ENCODE results near the gene FRMD4B. TPM values are rescaled to one million over a fixed set of nuclear protein-coding genes. Genes with fewer than 3 reads are reported as not detected.

The FRMD4B gene
- total and polyA plus RNA-seq, 2 experiments from 2014 or later: 6.4 to 12.8 TPM

DNA sequence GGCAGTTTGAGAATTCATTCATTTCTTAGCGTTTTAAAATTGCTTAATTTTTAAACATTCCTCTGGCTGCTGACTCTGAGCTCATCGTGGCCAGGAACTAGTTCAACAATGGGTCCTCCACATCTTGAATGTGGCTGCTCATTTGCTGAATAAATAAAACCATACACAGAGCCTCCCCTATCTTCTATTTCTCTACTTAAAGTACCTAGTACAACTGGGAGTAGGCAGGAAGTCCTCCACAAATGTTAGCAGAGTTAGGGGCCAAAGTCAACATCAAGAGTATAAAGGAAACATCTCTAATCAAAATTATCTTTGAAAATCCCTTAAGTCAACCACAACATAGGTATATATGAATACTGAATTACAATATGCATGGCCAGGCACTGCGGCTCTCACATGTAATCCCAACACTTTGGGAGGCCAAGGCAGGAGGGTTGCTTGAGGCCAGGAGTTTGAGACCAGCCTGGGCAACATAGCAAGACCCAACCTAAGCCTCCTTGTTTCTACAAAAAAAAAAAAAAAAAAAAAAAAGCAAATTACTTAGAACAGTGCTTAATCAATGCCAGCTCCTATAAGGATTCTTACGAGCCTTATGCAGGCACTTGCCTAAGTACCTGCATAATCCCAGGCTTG is 206.0 kb downstream of the FRMD4B start (continued):
- TF ChIP-seq EZH2phosphoT487 (IDR thresholded peaks at IDR 0.05; ENCODE audit: unreplicated experiment) (no peak), NANOG (IDR thresholded peaks at IDR 0.05; ENCODE audit: borderline replicate concordance) (no peak), POLR2AphosphoS5 (IDR thresholded peaks at IDR 0.05; ENCODE audit: low read depth) (no peak), JUNB (IDR thresholded peaks at IDR 0.05; ENCODE audit: unreplicated experiment) (no peak), ZNF114 (CRISPR knock-in tag; IDR thresholded peaks at IDR 0.05) (no peak), CREB1 (CRISPR knock-in tag; IDR thresholded peaks at IDR 0.05; ENCODE audit: low read depth) (no peak)
- TF ChIP-seq, protein P1, sequence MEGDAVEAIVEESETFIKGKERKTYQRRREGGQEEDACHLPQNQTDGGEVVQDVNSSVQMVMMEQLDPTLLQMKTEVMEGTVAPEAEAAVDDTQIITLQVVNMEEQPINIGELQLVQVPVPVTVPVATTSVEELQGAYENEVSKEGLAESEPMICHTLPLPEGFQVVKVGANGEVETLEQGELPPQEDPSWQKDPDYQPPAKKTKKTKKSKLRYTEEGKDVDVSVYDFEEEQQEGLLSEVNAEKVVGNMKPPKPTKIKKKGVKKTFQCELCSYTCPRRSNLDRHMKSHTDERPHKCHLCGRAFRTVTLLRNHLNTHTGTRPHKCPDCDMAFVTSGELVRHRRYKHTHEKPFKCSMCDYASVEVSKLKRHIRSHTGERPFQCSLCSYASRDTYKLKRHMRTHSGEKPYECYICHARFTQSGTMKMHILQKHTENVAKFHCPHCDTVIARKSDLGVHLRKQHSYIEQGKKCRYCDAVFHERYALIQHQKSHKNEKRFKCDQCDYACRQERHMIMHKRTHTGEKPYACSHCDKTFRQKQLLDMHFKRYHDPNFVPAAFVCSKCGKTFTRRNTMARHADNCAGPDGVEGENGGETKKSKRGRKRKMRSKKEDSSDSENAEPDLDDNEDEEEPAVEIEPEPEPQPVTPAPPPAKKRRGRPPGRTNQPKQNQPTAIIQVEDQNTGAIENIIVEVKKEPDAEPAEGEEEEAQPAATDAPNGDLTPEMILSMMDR (conservative IDR thresholded peaks at IDR 0.05; ENCODE audit: low read depth in 2 of 2): no peak
- TF ChIP-seq, protein P2, sequence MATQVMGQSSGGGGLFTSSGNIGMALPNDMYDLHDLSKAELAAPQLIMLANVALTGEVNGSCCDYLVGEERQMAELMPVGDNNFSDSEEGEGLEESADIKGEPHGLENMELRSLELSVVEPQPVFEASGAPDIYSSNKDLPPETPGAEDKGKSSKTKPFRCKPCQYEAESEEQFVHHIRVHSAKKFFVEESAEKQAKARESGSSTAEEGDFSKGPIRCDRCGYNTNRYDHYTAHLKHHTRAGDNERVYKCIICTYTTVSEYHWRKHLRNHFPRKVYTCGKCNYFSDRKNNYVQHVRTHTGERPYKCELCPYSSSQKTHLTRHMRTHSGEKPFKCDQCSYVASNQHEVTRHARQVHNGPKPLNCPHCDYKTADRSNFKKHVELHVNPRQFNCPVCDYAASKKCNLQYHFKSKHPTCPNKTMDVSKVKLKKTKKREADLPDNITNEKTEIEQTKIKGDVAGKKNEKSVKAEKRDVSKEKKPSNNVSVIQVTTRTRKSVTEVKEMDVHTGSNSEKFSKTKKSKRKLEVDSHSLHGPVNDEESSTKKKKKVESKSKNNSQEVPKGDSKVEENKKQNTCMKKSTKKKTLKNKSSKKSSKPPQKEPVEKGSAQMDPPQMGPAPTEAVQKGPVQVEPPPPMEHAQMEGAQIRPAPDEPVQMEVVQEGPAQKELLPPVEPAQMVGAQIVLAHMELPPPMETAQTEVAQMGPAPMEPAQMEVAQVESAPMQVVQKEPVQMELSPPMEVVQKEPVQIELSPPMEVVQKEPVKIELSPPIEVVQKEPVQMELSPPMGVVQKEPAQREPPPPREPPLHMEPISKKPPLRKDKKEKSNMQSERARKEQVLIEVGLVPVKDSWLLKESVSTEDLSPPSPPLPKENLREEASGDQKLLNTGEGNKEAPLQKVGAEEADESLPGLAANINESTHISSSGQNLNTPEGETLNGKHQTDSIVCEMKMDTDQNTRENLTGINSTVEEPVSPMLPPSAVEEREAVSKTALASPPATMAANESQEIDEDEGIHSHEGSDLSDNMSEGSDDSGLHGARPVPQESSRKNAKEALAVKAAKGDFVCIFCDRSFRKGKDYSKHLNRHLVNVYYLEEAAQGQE (IDR thresholded peaks at IDR 0.05; ENCODE audit: unreplicated experiment): no peak

DNA sequence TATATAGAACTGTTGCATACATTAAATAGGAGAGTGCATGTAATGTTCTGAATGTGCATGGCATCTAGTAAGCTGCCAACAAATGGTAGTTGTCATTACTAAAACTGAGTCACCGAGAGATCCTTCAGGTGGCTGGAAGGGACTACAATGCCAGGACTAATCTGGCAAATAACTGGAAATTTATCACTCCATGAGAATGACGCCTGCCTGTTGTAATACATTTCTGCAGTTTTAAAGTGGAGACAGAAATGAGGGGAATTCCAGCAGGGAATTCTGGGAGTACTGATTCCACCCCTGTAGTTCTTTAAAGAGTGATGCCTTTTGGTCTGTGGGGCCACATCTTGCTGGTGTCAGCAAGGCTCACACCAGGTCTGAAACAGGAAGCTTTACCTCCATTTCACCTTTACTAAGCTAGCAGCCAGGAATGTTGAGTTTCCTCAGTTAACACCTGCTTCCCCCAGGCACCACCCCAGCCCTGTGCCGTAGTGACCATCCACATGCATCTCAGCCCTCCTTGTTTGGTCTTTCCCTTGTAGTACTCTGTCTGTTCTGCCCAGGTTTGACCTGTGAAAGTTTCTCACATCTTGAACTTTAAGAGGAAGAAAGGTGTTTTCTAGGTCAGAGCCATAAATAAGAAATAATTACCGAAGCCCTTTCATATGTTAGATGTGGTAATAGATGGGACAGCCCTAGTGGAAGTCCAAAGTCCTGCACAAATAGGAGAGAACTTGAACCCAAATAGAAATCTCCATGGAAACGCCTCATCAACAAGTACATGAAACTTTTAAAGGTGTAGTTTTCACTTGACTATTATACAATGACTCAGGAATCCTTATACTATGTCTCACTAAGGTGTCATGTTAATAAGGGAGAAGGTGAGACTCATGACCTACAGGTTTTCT is 206.8 kb downstream of the FRMD4B start:
- Mint-ChIP-seq H3K27me3 (ENCODE audit: insufficient read depth, low read depth, poor library complexity) (peaks cover 8% of the 10 kb centered on the region), H3K4me1 (peaks cover 18% of the 10 kb centered on the region), H3K27ac (no peak overlapping the region), H3K9me3 (no peaks in the 10 kb centered on the region), H3K36me3 (ENCODE audit: low read depth) (peaks cover 22% of the 10 kb centered on the region; the same call in 2 of the 3 replicates), H3K4me3 (no peak overlapping the region)
- H3K27ac ChIP-seq (ENCODE audit: low read depth): no peak overlapping the region
- no peaks in the 10 kb centered on the region for H4K20me1 ChIP-seq (replicated peaks; ENCODE audit: insufficient read depth)
- peaks cover 18% of the 10 kb centered on the region; the same call in 1 of the 2 replicates for H3K4me1 ChIP-seq (ENCODE audit: insufficient read depth)
- ATAC-seq: no peak
- H3K4me2 ChIP-seq: no peak overlapping the region
- no peaks in the 10 kb centered on the region for H3K36me3 ChIP-seq (ENCODE audit: insufficient read depth)
- H3K79me2 ChIP-seq (replicated peaks; ENCODE audit: insufficient read depth): no peaks in the 10 kb centered on the region
- DNase-seq (ENCODE audit: low spot score): no peak
- no peaks in the 10 kb centered on the region for H3K27me3 ChIP-seq (ENCODE audit: insufficient read depth)
- H3K4me3 ChIP-seq: no peak overlapping the region
- H3K9me2 ChIP-seq (ENCODE audit: insufficient read depth): no peaks in the 10 kb centered on the region
- no peak overlapping the region for H2AFZ ChIP-seq
- no peaks in the 10 kb centered on the region for H3F3A ChIP-seq (replicated peaks; ENCODE audit: low read depth)
- TF ChIP-seq JUNB (IDR thresholded peaks at IDR 0.05; ENCODE audit: unreplicated experiment) (no peak), STAT1 (IDR thresholded peaks at IDR 0.05; ENCODE audit: unreplicated experiment) (no peak)
- TF ChIP-seq, protein P2 (IDR thresholded peaks at IDR 0.05; ENCODE audit: unreplicated experiment): no peak
- TF ChIP-seq, protein P3, sequence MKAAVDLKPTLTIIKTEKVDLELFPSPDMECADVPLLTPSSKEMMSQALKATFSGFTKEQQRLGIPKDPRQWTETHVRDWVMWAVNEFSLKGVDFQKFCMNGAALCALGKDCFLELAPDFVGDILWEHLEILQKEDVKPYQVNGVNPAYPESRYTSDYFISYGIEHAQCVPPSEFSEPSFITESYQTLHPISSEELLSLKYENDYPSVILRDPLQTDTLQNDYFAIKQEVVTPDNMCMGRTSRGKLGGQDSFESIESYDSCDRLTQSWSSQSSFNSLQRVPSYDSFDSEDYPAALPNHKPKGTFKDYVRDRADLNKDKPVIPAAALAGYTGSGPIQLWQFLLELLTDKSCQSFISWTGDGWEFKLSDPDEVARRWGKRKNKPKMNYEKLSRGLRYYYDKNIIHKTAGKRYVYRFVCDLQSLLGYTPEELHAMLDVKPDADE (IDR thresholded peaks at IDR 0.05): no peak
